PC-9 (cell line): Measurements from ENCODE around the gene CHD8. TPM values are rescaled to one million over a fixed set of nuclear protein-coding genes. Genes with fewer than 3 reads are reported as not detected.

ENCODE experiments used
- BruUV-seq: library from RNA; stranded (reverse); fragments of 400-500 nt; replicated peaks from 2 replicates; lab custom pipeline; 2021; lab: Mats Ljungman, UMichigan
- CTCF ChIA-PET: fragments of 300-600 bp; sonication (Branson Sonifier 250); formaldehyde crosslinking; loops from one replicate; lab custom pipeline; 2022; ENCODE audit warnings: antibody characterized with exemption; lab: Charles Lee
- POLR2A ChIA-PET: fragments of 300-600 bp; sonication (Branson Sonifier 250); formaldehyde crosslinking; loops from one replicate; lab custom pipeline; 2022; ENCODE audit warnings: antibody characterized with exemption; ENCODE audit not compliant: unreplicated experiment; lab: Charles Lee
- DNase-seq, 2 experiments: peaks; one replicate each; pipeline versions ENCODE4 v3.0.0 to v3.0.0-alpha.2; 2015 to 2022; ENCODE audit warnings: mixed read lengths in 1 of 2
- H2AFZ ChIP-seq: fragments of 200-600 bp; sonication (generic); 2 replicates; pipeline ENCODE4 v1.8.1; 2017; ENCODE audit warnings: antibody characterized with exemption
- H3F3A ChIP-seq: fragments of 200-600 bp; sonication (generic); 2 replicates; pipeline ENCODE4 v1.8.1; 2017; ENCODE audit warnings: antibody characterized with exemption, mild to moderate bottlenecking, low read depth; ENCODE audit not compliant: insufficient read depth
- H3K27ac ChIP-seq: fragments of 200-600 bp; sonication (generic); 2 replicates; pipeline ENCODE4 v1.6.1; 2016; ENCODE audit warnings: mixed run types
- H3K27me3 ChIP-seq: fragments of 200-600 bp; sonication (generic); 2 replicates; pipeline ENCODE4 v1.6.1; 2016; ENCODE audit warnings: low read depth, mixed run types; ENCODE audit not compliant: insufficient read depth
- H3K36me3 ChIP-seq: fragments of 200-600 bp; sonication (generic); 2 replicates; pipeline ENCODE4 v1.6.1; 2016; ENCODE audit warnings: low read depth, mixed run types
- H3K4me1 ChIP-seq: fragments of 200-600 bp; sonication (generic); replicated peaks from 2 replicates; pipeline ENCODE4 v1.6.1; 2016; ENCODE audit warnings: mixed run types; ENCODE audit not compliant: insufficient read depth
- H3K4me2 ChIP-seq: fragments of 200-600 bp; sonication (generic); 2 replicates; pipeline ENCODE4 v1.6.1; 2017; ENCODE audit warnings: mixed run types
- H3K4me3 ChIP-seq: fragments of 200-600 bp; sonication (generic); 2 replicates; pipeline ENCODE4 v1.6.1; 2016; ENCODE audit warnings: mixed run types
- H3K79me2 ChIP-seq: fragments of 200-600 bp; sonication (generic); 2 replicates; pipeline ENCODE4 v1.6.1; 2017; ENCODE audit warnings: low read depth, mixed run types
- H3K9me2 ChIP-seq: fragments of 200-600 bp; sonication (generic); 2 replicates; pipeline ENCODE4 v1.8.1; 2017; ENCODE audit warnings: mild to moderate bottlenecking; ENCODE audit not compliant: insufficient read depth
- H3K9me3 ChIP-seq: fragments of 200-600 bp; sonication (generic); 2 replicates; pipeline ENCODE4 v1.8.1; 2016; ENCODE audit warnings: low read depth; ENCODE audit not compliant: insufficient read depth
- H4K20me1 ChIP-seq: fragments of 200-600 bp; sonication (generic); 2 replicates; pipeline ENCODE4 v1.8.1; 2017; ENCODE audit not compliant: insufficient read depth
- CTCF ChIP-seq: fragments of 200-600 bp; sonication (generic); conservative IDR thresholded peaks from 2 replicates; pipeline ENCODE4 v1.6.1; 2017; ENCODE audit warnings: mixed run types, antibody characterized with exemption, mild to moderate bottlenecking, moderate library complexity
- EZH2 ChIP-seq: fragments of 200-600 bp; sonication (generic); IDR thresholded peaks from 2 replicates; pipeline ENCODE4 v1.8.0; 2017; ENCODE audit warnings: antibody characterized with exemption, low read depth
- intact Hi-C: fragments of 100-400 bp; cut with micrococcal nuclease; formaldehyde crosslinking; loops from one replicate; pipeline ENCODE4 v1.10.0; 2022; ENCODE audit not compliant: unreplicated experiment
- total RNA-seq: library from RNA; stranded (reverse); gene quantifications from 2 replicates; pipeline ENCODE4 v1.2.3, GENCODE V29; 2021

Gene CHD8
- total RNA-seq, 1 experiment from 2014 or later = 57.3 TPM

GRCh38 chr14:21406213-21406612, 49.7 kb downstream of the CHD8 start:
- Histone ChIP-seq H4K20me1 (no peaks in the 10 kb centered on the region; the same call in 1 of the 2 replicates), H3K4me2 (no peak overlapping the region), H3K27ac (no peak overlapping the region), H3K4me1 (no peaks in the 10 kb centered on the region), H3K4me3 (no peak overlapping the region), H3K36me3 (peaks cover 11% of the 10 kb centered on the region; the same call in 1 of the 2 replicates), H3K79me2 (no peaks in the 10 kb centered on the region), H3K9me2 (no peaks in the 10 kb centered on the region), H2AFZ (no peak overlapping the region), H3K27me3 (no peaks in the 10 kb centered on the region), H3K9me3 (no peaks in the 10 kb centered on the region), H3F3A (no peaks in the 10 kb centered on the region)
- BruUV-seq = no TSS peak
- CTCF ChIA-PET = no interaction called here
- DNase-seq = no peak
- POLR2A ChIA-PET = no interaction called here
- TF ChIP-seq CTCF (no peak), EZH2 (no peak)
- intact Hi-C loops = no loop called here

- Histone ChIP-seq H4K20me1 (no peaks in the 10 kb centered on the region; the same call in 1 of the 2 replicates), H3K9me2 (no peaks in the 10 kb centered on the region), H3K9me3 (no peaks in the 10 kb centered on the region), H3K79me2 (no peaks in the 10 kb centered on the region), H3K36me3 (peaks cover 11% of the 10 kb centered on the region; the same call in 1 of the 2 replicates), H3K4me1 (no peaks in the 10 kb centered on the region), H3F3A (no peaks in the 10 kb centered on the region), H3K4me2 (no peak overlapping the region), H3K4me3 (no peak overlapping the region), H3K27me3 (no peaks in the 10 kb centered on the region), H3K27ac (no peak overlapping the region), H2AFZ (no peak overlapping the region)
- ChIA-PET CTCF (no interaction called here), POLR2A (interaction anchor here (0.7 kb wide), 1 partner anchor 33 kb away, joined by 3 read pairs; no protein-coding TSS in a partner anchor)
- intact Hi-C loops = no loop called here
- DNase-seq = no peak
- no peak for TF ChIP-seq EZH2
- no peak for TF ChIP-seq CTCF
- no TSS peak for BruUV-seq
Measured at GRCh38 chr14:21405097-21405496, 50.8 kb downstream of the CHD8 start.

- intact Hi-C loops = no loop called here
- TF ChIP-seq CTCF (no peak), EZH2 (no peak)
- Histone ChIP-seq H3K27me3 (no peaks in the 10 kb centered on the region), H3K4me3 (no peak overlapping the region), H3K27ac (no peak overlapping the region), H3K36me3 (peaks cover 14% of the 10 kb centered on the region; the same call in 1 of the 2 replicates), H3F3A (no peaks in the 10 kb centered on the region), H3K9me2 (no peaks in the 10 kb centered on the region), H4K20me1 (no peaks in the 10 kb centered on the region; the same call in 1 of the 2 replicates), H2AFZ (no peak overlapping the region), H3K9me3 (no peaks in the 10 kb centered on the region), H3K79me2 (no peaks in the 10 kb centered on the region), H3K4me2 (no peak overlapping the region), H3K4me1 (no peaks in the 10 kb centered on the region)
- ChIA-PET CTCF (no interaction called here), POLR2A (no interaction called here)
- DNase-seq = no peak
- BruUV-seq = no TSS peak
Measured at GRCh38 chr14:21399311-21399870, 56.5 kb downstream of the CHD8 start.
